GM12878 (cell line): ENCODE data around the gene KCNK4. TPM values are rescaled to one million over a fixed set of nuclear protein-coding genes. Genes with fewer than 3 reads are reported as not detected.

Source experiments
- ATAC-seq: fragments of 200-7000 bp; cut with Tn5 transposase; 3 replicates; pipeline ENCODE4 v1.9.1; 2020; ENCODE audit warnings: mild to moderate bottlenecking, moderate library complexity
- BruUV-seq: library from RNA; stranded (reverse); fragments of 400-500 nt; replicated peaks from 2 replicates; lab custom pipeline; 2021; lab: Mats Ljungman, UMichigan
- CTCF ChIA-PET: fragments of 300-600 bp; sonication (Branson Sonifier 250); formaldehyde crosslinking; extraction: SDS; loops from one replicate; lab custom pipeline; 2021; ENCODE audit warnings: inconsistent platforms; lab: Yijun Ruan, JAX
- POLR2A ChIA-PET: fragments of 350-600 bp; formaldehyde crosslinking; extraction: SDS; loops from one replicate; lab custom pipeline; 2021; ENCODE audit warnings: inconsistent platforms; lab: Charles Lee
- RAD21 ChIA-PET: fragments of 300-600 bp; sonication (Branson Sonifier 250); formaldehyde crosslinking; loops from one replicate; lab custom pipeline; 2023; ENCODE audit warnings: antibody characterized with exemption; ENCODE audit not compliant: unreplicated experiment; lab: Charles Lee
- SMC1A ChIA-PET: fragments of 300-600 bp; sonication (Branson Sonifier 250); formaldehyde crosslinking; loops from one replicate; lab custom pipeline; 2023; ENCODE audit not compliant: unreplicated experiment, uncharacterized antibody; lab: Charles Lee
- DNase-seq: peaks from one replicate; pipeline ENCODE4 v3.0.0-alpha.2; 2011; ENCODE audit warnings: low read depth, low spot score
- FAIRE-seq: peaks from 3 replicates; lab custom pipeline; 2011; peaks lifted over from hg19 to GRCh38; lab: Jason Lieb, UNC
- H2AFZ ChIP-seq: 2 replicates; pipeline ENCODE4 v1.6.0; 2011; ENCODE audit warnings: low read depth, low read length, control low read depth; ENCODE audit not compliant: control insufficient read depth
- H3K27ac ChIP-seq: 2 replicates; pipeline ENCODE4 v1.5.1; 2011; ENCODE audit warnings: control low read depth; ENCODE audit not compliant: control insufficient read depth, insufficient read depth
- H3K27me3 ChIP-seq, 2 experiments: replicated peaks in 1 of 2; 2 replicates each; pipeline versions ENCODE4 v1.6.0 to v1.6.1; 2011; ENCODE audit warnings: low read length in 1 of 2; ENCODE audit not compliant: control insufficient read depth in 2 of 2, insufficient read depth in 2 of 2
- H3K36me3 ChIP-seq, 2 experiments: 2 replicates each; pipeline ENCODE4 v1.5.1; 2011; ENCODE audit warnings: low read length in 1 of 2; ENCODE audit not compliant: control insufficient read depth in 2 of 2, insufficient read depth in 2 of 2
- H3K4me1 ChIP-seq: 2 replicates; pipeline ENCODE4 v1.6.1; 2011; ENCODE audit warnings: mild to moderate bottlenecking, low read length, moderate library complexity, mixed read lengths; ENCODE audit not compliant: control insufficient read depth, insufficient read depth
- H3K4me2 ChIP-seq: 2 replicates; pipeline ENCODE4 v1.6.0; 2011; ENCODE audit warnings: control low read depth; ENCODE audit not compliant: control insufficient read depth, insufficient read depth
- H3K4me3 ChIP-seq: fragments of 200-600 bp; sonication (generic); 2 replicates; pipeline ENCODE4 v1.5.1; 2016
- H3K79me2 ChIP-seq: 2 replicates; pipeline ENCODE4 v1.6.0; 2011; ENCODE audit warnings: low read length; ENCODE audit not compliant: control insufficient read depth, insufficient read depth
- H3K9ac ChIP-seq: 2 replicates; pipeline ENCODE4 v1.8.0; 2011; ENCODE audit warnings: low read length, control low read depth, mixed read lengths; ENCODE audit not compliant: control insufficient read depth, insufficient read depth
- H3K9me3 ChIP-seq: replicated peaks from 3 replicates; pipeline ENCODE4 v1.5.1; 2011; ENCODE audit warnings: mild to moderate bottlenecking, low read length; ENCODE audit not compliant: control insufficient read depth, insufficient read depth
- H4K20me1 ChIP-seq: 2 replicates; pipeline ENCODE4 v1.6.0; 2011; ENCODE audit not compliant: control insufficient read depth, insufficient read depth
- E4F1 ChIP-seq: fragments of 450-650 bp; IDR thresholded peaks from 2 replicates; pipeline ENCODE4 v1.6.1; 2018; ENCODE audit warnings: borderline replicate concordance, mild to moderate bottlenecking; ENCODE audit not compliant: partially characterized antibody
- EGR1 ChIP-seq, 2 experiments: IDR thresholded peaks; 1 replicate in 1 of 2; 2 replicates in 1 of 2; pipeline ENCODE4 v1.6.1; 2011 to 2012; ENCODE audit warnings: low read depth in 2 of 2, low read length in 2 of 2, borderline replicate concordance in 1 of 2, mild to moderate bottlenecking in 1 of 2, moderate library complexity in 1 of 2
- MYC ChIP-seq: IDR thresholded peaks from 2 replicates; pipeline ENCODE4 v1.6.1; 2011; ENCODE audit warnings: mild to moderate bottlenecking, low read length, moderate library complexity, inconsistent platforms; ENCODE audit not compliant: insufficient read depth, insufficient replicate concordance, insufficient read length, severe bottlenecking
- NR2F1 ChIP-seq: fragments of 450-650 bp; conservative IDR thresholded peaks from 2 replicates; pipeline ENCODE4 v1.6.1; 2017; ENCODE audit warnings: mild to moderate bottlenecking
- RUNX3 ChIP-seq: IDR thresholded peaks from 2 replicates; pipeline ENCODE4 v1.6.1; 2012; ENCODE audit warnings: low read length, inconsistent platforms
- ZSCAN29 ChIP-seq: fragments of 450-650 bp; IDR thresholded peaks from 2 replicates; pipeline ENCODE4 v1.6.1; 2017; ENCODE audit warnings: mild to moderate bottlenecking, moderate library complexity
- WGBS: methylation state at CpG from one replicate; pipeline ENCODE4 v1.1.6; 2016; ENCODE audit warnings: low lambda C conversion rate; ENCODE audit not compliant: insufficient replicate concordance, insufficient coverage; ENCODE audit errors: missing lambda C conversion rate; 5-methylcytosine and 5-hydroxymethylcytosine counted together
- in situ Hi-C: fragments of 300-500 bp; cut with MboI; formaldehyde crosslinking; loops from 9 replicates; pipeline ENCODE4 v1.14.3; 2018; ENCODE audit warnings: mixed read lengths
- intact Hi-C: fragments of 100-400 bp; cut with micrococcal nuclease; formaldehyde crosslinking; loops from one replicate; pipeline ENCODE4 v1.14.2; 2022; ENCODE audit not compliant: unreplicated experiment
- polyA plus RNA-seq, 11 experiments: library from polyadenylated mRNA; depleted of rRNA in 4 of 11; unstranded in 6 of 11; stranded (reverse) in 5 of 11; fragments of >200 nt; fragmentation: Nextera tagmentation in 4 of 11; fragmentation: Illumina TruSeq in 1 of 11; extraction: Ambion mirVana in 4 of 11; extraction: Trizol in 1 of 11; gene quantifications; 1 replicate in 1 of 11; 2 replicates in 10 of 11; pipeline versions ENCODE4 v1.2.1 to v1.2.3, GENCODE V29; 2011 to 2016; ENCODE audit warnings: inconsistent platforms in 2 of 11, missing spikeins in 2 of 11, low read depth in 1 of 11
- total RNA-seq, 4 experiments: library from RNA; depleted of rRNA in 3 of 4; stranded (reverse); fragments of >200 nt in 3 of 4; fragmentation: Illumina TruSeq in 1 of 4; extraction: Trizol in 1 of 4; gene quantifications; 2 replicates each; pipeline versions ENCODE4 v1.2.1 to v1.2.3, GENCODE V29; 2013 to 2021

Gene KCNK4
- total and polyA plus RNA-seq, 10 of the 15 experiments (the other 5 are each of a cell fraction or from before 2014, with no cell fraction given) = 0.04 TPM; not detected in 9

- Histone ChIP-seq H4K20me1 (no peaks in the 10 kb centered on the region), H3K4me2 (peak overlapping the region; percentile 46), H3K36me3 (peaks cover 0 to 3% of the 10 kb centered on the region in 2 experiments; a peak in 2 of 4 replicates), H3K4me3 (peak overlapping the region; percentile 72), H3K27me3 (peaks cover 5 to 17% of the 10 kb centered on the region in 2 experiments; a peak in 3 of 4 replicates), H3K9me3 (no peaks in the 10 kb centered on the region), H3K9ac (peak overlapping the region; percentile 81; the same call in 1 of the 2 replicates), H3K4me1 (peaks cover 27% of the 10 kb centered on the region), H3K79me2 (peaks cover 22% of the 10 kb centered on the region), H3K27ac (peak overlapping the region; percentile 90), H2AFZ (no peak overlapping the region)
- ChIA-PET SMC1A (interaction anchor here (0.7 to 5.7 kb wide), 9 partner anchors 14 to 151 kb away, joined by 3 to 98 read pairs (median 7); partner anchors contain the start of genes FERMT3, FKBP2, PRDX5 and TRMT112), RAD21 (interaction anchor here (0.9 to 5.8 kb wide), 13 partner anchors 14 to 97 kb away, joined by 3 to 125 read pairs (median 7); partner anchors contain the start of genes FERMT3, FKBP2, GPR137 and NUDT22), CTCF (interaction anchor here (0.8 to 5.8 kb wide), 26 partner anchors 13 to 346 kb away, joined by 3 to 238 read pairs (median 6); partner anchors contain the start of genes BAD, CCDC88B, FERMT3 and GPR137), POLR2A (interaction anchor here (0.6 to 5.8 kb wide), 17 partner anchors 13 to 319 kb away, joined by 3 to 70 read pairs (median 6); partner anchors contain the start of genes BAD, FERMT3, FKBP2 and NUDT22)
- no peak for TF ChIP-seq RUNX3
- TF ChIP-seq NR2F1 = no peak
- TF ChIP-seq EGR1 (IDR thresholded peaks at IDR 0.05; ENCODE audit: borderline replicate concordance in 1 of 2, low read depth in 2 of 2, low read length in 2 of 2) = 0 out of 3 replicates have a peak, but pooled peaks of 1 of the 2 experiments have one; percentile 13
- TF ChIP-seq ZSCAN29 = no peak
- no peak for TF ChIP-seq E4F1
- no peak for TF ChIP-seq MYC
- FAIRE-seq = no peak
- DNase-seq = no peak
- no TSS peak for BruUV-seq
- no peak for ATAC-seq
- intact Hi-C loops = loop anchor here (1.0 to 5.0 kb wide), 3 partner anchors 63 to 632 kb away; partner anchors contain the start of genes ATL3 and FKBP2
- 9% methylated on average over 5 of the region's 5 CpGs for whole genome bisulfite sequencing
- in situ Hi-C loops = loop anchor here (5.0 kb wide), 1 partner anchor 102 kb away; no protein-coding TSS in a partner anchor
Observed at GRCh38 chr11:64304032-64304315, 12.9 kb downstream of the KCNK4 start.
